SK-MEL-5 (cell line): ENCODE results near the gene BDH1. TPM values are rescaled to one million over a fixed set of nuclear protein-coding genes. Genes with fewer than 3 reads are reported as not detected.
"Not testable (repeated sequence)": the region's sequence is repeated elsewhere in the genome, so short reads cannot be mapped to it uniquely, and the experiment has no call there.

Experiments
- DNase-seq: peaks from one replicate; pipeline ENCODE4 v3.0.0-alpha.2; 2016; ENCODE audit warnings: low read depth, low spot score
- in situ Hi-C: cut with HindIII; loops from 2 replicates; pipeline ENCODE4 v1.10.0; 2016; ENCODE audit warnings: low sequenced_read_pairs, high pct_unique_total_duplicates, low pct_unique_long_range_greater_than_20kb
- total RNA-seq: library from RNA; depleted of rRNA; stranded (reverse); fragments of >200 nt; shearing (Covaris generic); gene quantifications from 2 replicates; pipeline ENCODE4 v1.2.3, GENCODE V29; 2014

The BDH1 gene
- total RNA-seq, 1 experiment from 2014 or later, result 5.0 TPM

GRCh38 chr3:197533396-197533795, 22.4 kb downstream of the BDH1 start:
- in situ Hi-C loops, result no loop called here
- DNase-seq, result no peak

GRCh38 chr3:197532388-197532787, 23.4 kb downstream of the BDH1 start:
- in situ Hi-C loops, result no loop called here
- DNase-seq, result no peak

DNA sequence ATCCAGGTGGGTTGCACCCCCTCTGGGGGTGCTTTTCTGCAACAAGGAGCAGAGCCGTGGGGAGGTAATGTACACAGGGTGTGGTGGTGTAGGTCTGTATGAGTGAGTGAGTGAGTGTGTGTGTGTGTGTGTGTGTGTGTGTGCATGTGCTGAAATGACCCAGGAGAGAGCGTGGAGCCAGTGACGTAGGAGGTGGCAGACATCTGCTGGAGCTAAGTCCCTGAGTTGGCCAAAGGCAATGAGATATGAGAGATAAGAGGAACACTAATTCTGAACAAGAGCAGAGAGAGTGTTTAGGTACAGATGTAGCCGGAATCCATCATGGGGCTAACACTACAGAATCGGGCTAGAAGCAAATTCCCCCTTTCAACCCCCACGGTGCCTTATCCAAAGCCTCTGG, 27.6 kb downstream of the BDH1 start:
- in situ Hi-C loops, result no loop called here
- no peak for DNase-seq

- in situ Hi-C loops, result no loop called here
- no peak for DNase-seq
These were observed 28.2 kb downstream of the BDH1 start for GRCh38 chr3:197527569-197527968.

DNA sequence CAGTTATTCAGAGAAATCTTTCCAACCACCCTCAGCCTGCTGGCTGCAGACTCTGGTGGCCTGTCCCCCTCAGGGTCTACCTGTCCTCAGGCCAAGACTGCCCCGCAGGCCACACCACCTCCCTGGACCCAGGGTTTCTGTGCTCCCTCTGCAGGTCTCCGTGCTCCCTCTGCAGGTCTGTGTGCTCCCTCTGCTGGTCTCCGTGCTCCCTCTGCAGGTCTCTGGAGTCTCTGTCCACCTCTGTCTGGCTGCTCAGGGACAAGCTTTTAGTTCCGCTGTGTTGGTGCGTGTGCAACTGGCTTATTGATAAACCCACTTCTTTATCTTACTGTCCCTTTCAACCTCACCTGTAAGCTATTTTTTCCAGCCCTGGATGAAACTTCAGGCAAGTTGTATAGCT, 30.1 kb downstream of the BDH1 start:
- DNase-seq, result peak; percentile 18
- in situ Hi-C loops, result no loop called here

GRCh38 chr3:197524128-197524527, 31.6 kb downstream of the BDH1 start:
- in situ Hi-C loops, result no loop called here
- DNase-seq, result no peak

DNA sequence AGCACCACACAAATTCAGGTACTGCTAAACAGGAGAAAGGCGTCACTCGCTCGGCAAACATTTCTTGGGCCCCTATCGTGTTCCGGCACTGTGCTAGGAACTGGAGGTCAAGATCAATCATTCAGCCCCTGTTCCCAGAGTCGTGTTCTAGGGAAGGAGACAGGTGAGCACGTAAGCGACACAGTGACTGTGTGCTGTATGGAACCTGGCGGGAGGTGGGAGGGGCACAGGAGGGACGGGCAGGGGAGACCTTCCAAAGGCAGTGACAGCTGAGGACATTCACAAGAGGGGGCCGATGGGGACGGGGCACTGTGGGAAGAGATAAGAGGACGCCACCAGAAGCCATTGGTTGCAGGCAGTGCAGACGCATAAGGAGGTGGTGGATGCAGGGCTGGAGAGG, 32.2 kb downstream of the BDH1 start:
- DNase-seq, result no peak
- in situ Hi-C loops, result no loop called here

DNA sequence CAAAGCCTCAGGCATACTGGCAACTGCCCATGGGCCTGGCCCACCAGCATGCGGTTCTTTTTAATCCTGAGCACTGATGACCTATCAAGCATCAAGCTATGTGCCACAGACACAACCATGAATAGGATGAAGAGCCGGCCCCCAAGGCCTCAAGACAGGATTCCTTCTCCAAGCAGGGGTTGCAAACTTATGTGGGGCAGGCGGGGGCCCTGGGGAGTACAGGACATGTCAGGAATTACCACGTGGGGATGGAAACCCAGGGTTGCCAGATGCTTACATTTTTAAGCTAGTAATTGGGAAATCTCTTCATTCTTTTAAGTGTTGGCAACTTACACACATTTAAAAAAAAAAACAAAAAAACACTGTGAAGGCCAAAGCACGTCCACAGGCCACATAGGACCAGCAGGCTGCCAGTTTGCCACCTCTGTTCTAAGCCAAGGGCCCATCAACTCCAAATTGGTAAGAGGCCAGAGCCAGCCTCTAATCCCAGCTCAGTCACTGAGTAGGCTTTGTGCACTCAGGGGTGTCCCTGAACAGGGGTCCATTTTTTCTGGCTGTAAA, 32.8 kb downstream of the BDH1 start:
- DNase-seq, result no peak
- in situ Hi-C loops, result no loop called here

DNA sequence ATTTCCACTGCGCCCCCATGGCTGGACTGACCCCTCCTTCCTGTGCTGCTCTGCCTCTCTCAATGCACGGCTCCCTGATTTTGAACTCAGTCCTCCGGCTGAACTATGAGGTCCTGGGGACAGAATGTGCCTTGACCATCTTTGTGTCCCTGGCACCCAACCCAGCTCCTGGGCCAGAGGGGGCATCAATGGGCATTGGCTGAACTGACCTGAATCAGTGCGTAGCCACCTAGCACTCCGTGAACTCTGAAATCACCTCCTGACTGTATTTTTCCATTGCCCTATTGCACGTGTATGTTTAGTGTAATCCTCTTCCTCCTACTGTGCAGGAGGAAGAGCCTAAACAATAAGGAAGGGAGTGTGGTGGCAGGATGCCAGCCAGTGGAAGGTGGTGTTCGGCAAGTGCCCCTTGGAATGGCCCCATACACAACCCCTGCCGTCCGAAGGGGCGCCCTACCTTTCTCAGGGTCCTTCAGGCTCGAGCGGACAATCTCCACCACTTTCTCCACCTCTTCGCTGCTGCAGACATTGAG, 33.5 kb downstream of the BDH1 start:
- no peak for DNase-seq
- in situ Hi-C loops, result no loop called here

DNA sequence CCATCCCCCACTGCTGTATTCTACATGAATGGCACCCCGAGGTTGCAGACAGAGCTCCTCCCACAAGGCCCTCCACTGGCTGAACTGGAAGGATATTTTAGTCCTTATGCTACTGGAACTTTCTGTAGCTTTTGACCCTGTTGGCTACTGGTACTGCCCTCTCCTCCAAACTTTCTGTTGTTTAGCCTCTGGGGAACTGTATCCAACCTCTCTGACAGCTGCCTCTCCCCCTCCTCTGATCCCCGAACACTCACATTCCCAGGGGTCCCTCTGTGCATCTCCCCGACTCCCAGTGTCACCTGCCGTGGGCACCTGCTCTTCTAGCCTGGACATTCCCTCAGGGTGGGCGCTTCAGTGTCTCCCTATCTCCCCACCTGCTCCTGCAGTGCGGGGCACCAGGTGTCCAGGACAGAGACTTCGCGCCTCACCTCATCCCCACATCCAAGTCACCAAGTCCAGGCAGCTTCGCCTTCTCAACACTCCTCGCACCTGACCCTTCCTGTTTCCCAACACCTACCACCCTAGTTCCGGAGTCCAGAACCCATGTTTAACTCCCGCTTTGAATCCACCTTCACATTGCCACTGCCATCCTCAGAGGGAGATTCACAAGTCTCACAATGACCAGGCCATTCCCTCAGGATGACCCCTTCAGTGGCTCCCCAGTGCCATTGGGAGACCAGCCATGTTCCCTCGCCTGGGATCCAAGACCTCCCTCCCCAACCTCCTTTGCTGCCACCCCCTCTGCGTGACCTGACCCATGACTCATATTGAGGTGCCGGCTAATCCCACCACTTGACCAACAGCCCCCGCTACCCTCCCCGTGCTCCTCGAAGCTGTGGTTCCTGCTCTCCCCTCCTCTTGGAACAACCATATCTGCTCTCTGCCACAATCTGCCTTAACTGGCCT, 34.2 kb downstream of the BDH1 start:
- DNase-seq, result no peak
- in situ Hi-C loops, result no loop called here

- no peak for DNase-seq
- in situ Hi-C loops, result no loop called here
These were observed 35.2 kb downstream of the BDH1 start for GRCh38 chr3:197520311-197521276.

DNA sequence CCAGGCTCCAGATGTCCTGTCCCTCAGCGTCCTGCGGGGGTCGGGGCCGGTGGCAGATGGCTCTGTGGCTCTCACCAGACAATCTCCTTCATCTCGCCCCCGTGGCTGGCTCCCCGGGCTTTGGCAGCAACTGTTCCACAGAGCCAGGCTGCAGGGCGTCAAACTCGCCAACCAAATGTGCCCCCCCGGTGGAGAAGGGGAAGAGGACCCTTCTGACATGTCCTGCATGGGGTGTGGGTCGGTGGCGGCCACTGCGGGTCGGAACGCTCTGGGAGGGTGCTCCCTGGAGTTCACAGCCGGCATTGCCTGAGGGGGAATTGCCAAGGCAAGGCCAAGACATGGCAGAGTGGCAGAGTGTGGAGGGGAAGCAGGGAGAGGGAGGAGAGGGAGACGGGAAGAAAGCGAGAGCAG, 36.0 kb downstream of the BDH1 start:
- in situ Hi-C loops, result no loop called here
- no peak for DNase-seq

GRCh38 chr3:197518881-197519421, 36.8 kb downstream of the BDH1 start:
- DNase-seq, result no peak
- in situ Hi-C loops, result no loop called here

DNA sequence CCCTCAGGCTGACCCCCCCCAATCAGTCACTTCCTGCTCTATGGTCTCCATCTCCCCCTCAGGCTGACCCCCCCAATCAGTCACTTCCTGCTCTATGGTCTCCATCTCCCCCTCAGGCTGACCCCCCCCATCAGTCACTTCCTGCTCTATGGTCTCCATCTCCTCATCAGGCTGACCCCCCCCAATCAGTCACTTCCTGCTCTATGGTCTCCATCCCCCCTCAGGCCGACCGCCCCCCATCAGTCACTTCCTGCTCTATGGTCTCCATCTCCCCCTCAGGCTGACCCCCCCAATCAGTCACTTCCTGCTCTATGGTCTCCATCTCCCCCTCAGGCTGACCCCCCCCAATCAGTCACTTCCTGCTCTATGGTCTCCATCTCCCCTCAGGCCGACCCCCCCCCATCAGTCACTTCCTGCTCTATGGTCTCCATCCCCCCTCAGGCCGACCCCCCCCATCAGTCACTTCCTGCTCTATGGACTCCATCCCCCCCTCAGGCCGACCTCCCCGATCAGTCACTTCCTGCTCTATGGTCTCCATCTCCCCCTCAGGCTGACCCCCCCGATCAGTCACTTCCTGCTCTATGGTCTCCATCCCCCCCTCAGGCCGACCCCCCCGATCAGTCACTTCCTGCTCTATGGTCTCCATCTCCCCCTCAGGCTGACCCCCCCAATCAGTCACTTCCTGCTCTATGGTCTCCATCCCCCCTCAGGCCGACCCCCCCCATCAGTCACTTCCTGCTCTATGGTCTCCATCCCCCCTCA, 37.7 kb downstream of the BDH1 start:
- in situ Hi-C loops, DNase-seq: not testable (repeated sequence)

GRCh38 chr3:197516890-197517606, 38.7 kb downstream of the BDH1 start:
- in situ Hi-C loops, DNase-seq: not testable (repeated sequence)

DNA sequence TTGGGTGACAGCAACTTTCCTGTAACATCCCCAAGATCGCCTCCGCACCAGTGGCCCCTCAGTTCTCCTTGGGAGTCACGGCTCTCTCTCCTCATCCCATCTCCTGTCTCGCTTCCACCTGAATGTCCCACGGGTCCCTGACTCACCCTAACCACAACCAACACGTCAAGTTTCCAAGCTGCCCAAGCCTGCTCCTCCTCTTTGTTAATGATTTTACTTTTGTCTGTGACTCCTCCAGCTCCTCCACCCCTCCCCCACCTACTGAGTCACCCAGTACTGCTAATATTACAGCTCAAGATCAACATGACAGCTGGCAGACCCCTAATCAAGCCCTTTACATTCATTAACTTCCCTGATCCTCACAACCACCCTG, 39.3 kb downstream of the BDH1 start:
- DNase-seq, result no peak
- in situ Hi-C loops, result no loop called here
